ACC112 (cell line): Measurements from ENCODE around the gene IL10.

ENCODE experiments used
- H2AFZ ChIP-seq: fragments of 200-600 bp; sonication (generic); one replicate; pipeline ENCODE4 v1.6.0; 2017; ENCODE audit warnings: antibody characterized with exemption, low read length; ENCODE audit not compliant: unreplicated experiment
- H3K27ac ChIP-seq: fragments of 200-600 bp; sonication (generic); 2 replicates; pipeline ENCODE4 v1.5.1; 2014; ENCODE audit warnings: low read depth, mild to moderate bottlenecking, antibody characterized with exemption, low read length, moderate library complexity
- H3K27me3 ChIP-seq: fragments of 200-600 bp; sonication (generic); 2 replicates; pipeline ENCODE4 v1.6.1; 2014; ENCODE audit warnings: mild to moderate bottlenecking, antibody characterized with exemption, low read length, moderate library complexity, mixed read lengths; ENCODE audit not compliant: insufficient read depth
- H3K36me3 ChIP-seq: fragments of 200-600 bp; sonication (generic); 2 replicates; pipeline ENCODE4 v1.6.1; 2016; ENCODE audit warnings: mild to moderate bottlenecking, antibody characterized with exemption, low read length, moderate library complexity, mixed read lengths; ENCODE audit not compliant: insufficient read depth
- H3K4me1 ChIP-seq: fragments of 200-600 bp; sonication (generic); one replicate; pipeline ENCODE4 v1.6.1; 2016; ENCODE audit warnings: low read length, mixed read lengths; ENCODE audit not compliant: insufficient read depth, unreplicated experiment, control insufficient read depth
- H3K4me3 ChIP-seq: fragments of 200-600 bp; sonication (generic); 2 replicates; pipeline ENCODE4 v1.5.1; 2014; ENCODE audit warnings: mild to moderate bottlenecking, low read depth, low read length
- H3K79me2 ChIP-seq: fragments of 200-600 bp; sonication (generic); one replicate; pipeline ENCODE4 v1.6.0; 2016; ENCODE audit warnings: low read length; ENCODE audit not compliant: control insufficient read depth, unreplicated experiment, insufficient read depth

Gene IL10

GRCh38 chr1:206772243-206772937 is at the start of gene IL10:
IL10 (minus strand) TSS chr1:206772494; CDS start chr1:206772435, 59 bp downstream.
- Histone ChIP-seq H3K4me1 (no peaks in the 10 kb centered on the region), H3K36me3 (no peaks in the 10 kb centered on the region)

GRCh38 chr1:206821493-206821892 is 49.2 kb upstream of the IL10 start:
- Histone ChIP-seq H3K27me3 (no peaks in the 10 kb centered on the region), H3K36me3 (no peaks in the 10 kb centered on the region), H3K4me1 (peaks cover 10% of the 10 kb centered on the region), H3K4me3 (no peak overlapping the region), H2AFZ (no peak overlapping the region), H3K79me2 (no peaks in the 10 kb centered on the region), H3K27ac (no peak overlapping the region)

More at GRCh38 chr1:206772243-206772937, at the start of gene IL10:
- no peaks in the 10 kb centered on the region for H3K79me2 ChIP-seq
- H3K4me3 ChIP-seq, result no peak within 1 kb of the TSS
- no peak within 1 kb of the TSS for H2AFZ ChIP-seq
- H3K27me3 ChIP-seq, result peaks cover 59% of the 10 kb centered on the region
- H3K27ac ChIP-seq, result no peak within 1 kb of the TSS

GRCh38 chr1:206816390-206817287 is 44.3 kb upstream of the IL10 start:
- no peaks in the 10 kb centered on the region for H3K36me3 ChIP-seq
- H3K79me2 ChIP-seq, result no peaks in the 10 kb centered on the region
- H3K27me3 ChIP-seq, result 0 out of 2 replicates have a peak, but pooled peaks cover 7% of the 10 kb centered on the region
- no peak overlapping the region for H3K4me3 ChIP-seq
- no peak overlapping the region for H3K27ac ChIP-seq
- peaks cover 4% of the 10 kb centered on the region for H3K4me1 ChIP-seq
- H2AFZ ChIP-seq, result peak overlapping the region; percentile 70

GRCh38 chr1:206814716-206815341 is 42.5 kb upstream of the IL10 start:
- H2AFZ ChIP-seq, result no peak overlapping the region
- peaks cover 4% of the 10 kb centered on the region for H3K4me1 ChIP-seq

GRCh38 chr1:206812471-206812870 is 40.2 kb upstream of the IL10 start:
- Histone ChIP-seq H3K27me3 (0 out of 2 replicates have a peak, but pooled peaks cover 8% of the 10 kb centered on the region), H3K27ac (no peak overlapping the region), H3K79me2 (no peaks in the 10 kb centered on the region), H3K36me3 (no peaks in the 10 kb centered on the region), H3K4me3 (no peak overlapping the region), H3K4me1 (peaks cover 4% of the 10 kb centered on the region), H2AFZ (no peak overlapping the region)

More at GRCh38 chr1:206814716-206815341, 42.5 kb upstream of the IL10 start:
- H3K4me3 ChIP-seq, result no peak overlapping the region
- no peaks in the 10 kb centered on the region for H3K36me3 ChIP-seq
- no peak overlapping the region for H3K27ac ChIP-seq
- H3K27me3 ChIP-seq, result 0 out of 2 replicates have a peak, but pooled peaks cover 8% of the 10 kb centered on the region
- no peaks in the 10 kb centered on the region for H3K79me2 ChIP-seq

GRCh38 chr1:206809504-206810084 is 37.3 kb upstream of the IL10 start:
- Histone ChIP-seq H3K4me1 (no peaks in the 10 kb centered on the region), H3K27ac (no peak overlapping the region), H3K27me3 (peaks cover 23% of the 10 kb centered on the region; the same call in 1 of the 2 replicates)

GRCh38 chr1:206808615-206809014 is 36.3 kb upstream of the IL10 start:
- H2AFZ ChIP-seq, result no peak overlapping the region
- no peak overlapping the region for H3K4me3 ChIP-seq
- H3K36me3 ChIP-seq, result no peaks in the 10 kb centered on the region
- H3K79me2 ChIP-seq, result no peaks in the 10 kb centered on the region
- H3K4me1 ChIP-seq, result no peaks in the 10 kb centered on the region
- H3K27me3 ChIP-seq, result peaks cover 30% of the 10 kb centered on the region; the same call in 1 of the 2 replicates
- no peak overlapping the region for H3K27ac ChIP-seq

More at GRCh38 chr1:206809504-206810084, 37.3 kb upstream of the IL10 start:
- Histone ChIP-seq H3K36me3 (no peaks in the 10 kb centered on the region), H2AFZ (no peak overlapping the region), H3K79me2 (no peaks in the 10 kb centered on the region), H3K4me3 (no peak overlapping the region)

GRCh38 chr1:206805357-206805756 is 33.1 kb upstream of the IL10 start:
- H2AFZ ChIP-seq, result no peak overlapping the region
- no peak overlapping the region for H3K27ac ChIP-seq
- peaks cover 22% of the 10 kb centered on the region; the same call in 1 of the 2 replicates for H3K27me3 ChIP-seq
- H3K4me3 ChIP-seq, result no peak overlapping the region
- H3K4me1 ChIP-seq, result no peaks in the 10 kb centered on the region
- H3K36me3 ChIP-seq, result no peaks in the 10 kb centered on the region
- H3K79me2 ChIP-seq, result no peaks in the 10 kb centered on the region

GRCh38 chr1:206804156-206804737 is 32.0 kb upstream of the IL10 start:
- no peak overlapping the region for H3K4me3 ChIP-seq
- no peaks in the 10 kb centered on the region for H3K4me1 ChIP-seq
- H2AFZ ChIP-seq, result no peak overlapping the region
- H3K36me3 ChIP-seq, result no peaks in the 10 kb centered on the region
- no peak overlapping the region for H3K27ac ChIP-seq
- H3K27me3 ChIP-seq, result peaks cover 28% of the 10 kb centered on the region; the same call in 1 of the 2 replicates
- no peaks in the 10 kb centered on the region for H3K79me2 ChIP-seq
